GM19043 (cell line): ENCODE data around the gene ZNF667.

Experiments
- ATAC-seq: cut with Tn5 transposase; IDR thresholded peaks from one replicate; pipeline ENCODE4 v1.9.1; 2021; ENCODE audit warnings: low read depth; ENCODE audit not compliant: unreplicated experiment

The ZNF667 gene

DNA sequence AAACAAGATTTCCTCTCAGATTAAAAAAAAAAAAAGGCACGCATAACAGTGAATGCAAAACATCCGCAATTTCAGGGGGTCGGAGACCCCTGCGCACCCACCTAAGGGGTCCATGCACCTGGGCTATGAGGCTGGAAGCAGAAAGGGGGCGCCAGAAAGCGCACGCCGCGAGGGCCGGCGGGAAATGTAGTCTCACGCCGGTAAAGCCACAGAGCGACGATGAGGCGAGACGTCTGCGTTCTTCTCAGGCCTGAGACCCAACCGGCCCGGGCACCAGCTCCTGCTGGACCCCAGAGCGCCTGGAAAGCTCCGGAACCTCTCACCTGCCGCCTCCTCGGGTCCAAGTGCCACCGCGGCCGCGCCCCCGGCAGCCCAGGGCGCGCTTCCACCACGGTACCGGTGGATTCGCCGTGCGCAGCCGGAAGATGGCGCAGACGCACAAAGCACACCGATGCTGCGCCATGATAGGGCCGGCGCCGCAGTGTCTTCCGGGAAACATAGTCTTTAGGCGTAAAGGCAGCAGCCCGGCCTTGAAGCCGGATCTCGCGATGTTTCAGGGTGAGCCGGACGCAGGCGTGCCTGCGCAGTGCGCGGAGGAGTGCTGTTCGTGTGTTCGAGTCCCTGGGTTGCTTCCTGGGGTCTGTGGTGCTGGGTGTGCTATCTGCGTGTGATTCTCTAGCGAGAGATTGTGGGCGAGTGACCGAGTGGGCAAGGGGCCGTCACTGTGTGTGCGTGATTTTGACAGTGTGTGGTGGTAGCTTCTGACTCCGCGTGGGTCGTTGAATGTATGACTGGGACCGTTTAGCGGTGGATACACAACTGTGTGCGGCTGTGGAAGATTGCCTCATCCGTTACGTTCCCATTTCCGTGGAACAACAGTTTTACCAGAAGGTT lies 83.8 kb downstream of the ZNF667 start, which contains the start of gene ZNF582:
TSS of gene ZNF582 (minus strand) at position 416 of the 894 bp plus-strand sequence. CDS start 1,782 bp downstream, outside the sequence.
- peak; percentile 93 for ATAC-seq
